ENCODE results near the gene TTLL5.

Gene TTLL5

DNA sequence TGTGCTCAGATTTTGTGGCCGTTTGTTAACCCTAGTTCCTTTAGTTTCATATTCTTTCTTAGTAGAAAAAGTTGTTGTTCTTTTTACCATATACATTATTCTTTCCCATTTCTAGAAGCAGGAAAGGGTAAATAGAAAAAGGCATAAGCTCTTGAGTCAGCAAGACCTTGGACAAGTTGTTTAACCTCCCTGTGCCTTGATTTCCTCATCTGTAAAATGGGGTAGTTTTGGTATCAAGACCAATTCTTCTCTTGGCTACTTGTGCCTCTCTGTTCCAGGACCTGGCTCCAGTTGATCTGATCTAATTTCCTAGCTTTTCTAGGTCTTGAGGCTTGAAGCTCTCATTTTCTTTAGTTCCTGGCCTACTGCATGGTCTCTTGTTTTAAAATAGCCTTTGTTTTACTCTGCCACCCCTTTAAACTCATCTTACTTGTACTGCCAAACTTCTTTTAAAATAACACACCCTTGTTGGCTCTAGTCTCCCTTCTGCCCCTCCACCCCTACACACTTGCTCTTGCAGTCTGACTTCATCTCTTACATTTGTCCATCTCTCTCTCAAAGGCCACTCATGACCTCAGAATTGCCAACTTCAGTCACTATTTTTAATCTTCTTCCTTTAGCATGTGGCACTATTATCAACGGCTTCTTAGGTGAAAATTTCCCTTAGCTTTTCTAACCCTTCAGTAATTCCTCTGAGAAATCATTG lies 143.7 kb downstream of the TTLL5 start:
- no peak for DNase-seq

DNA sequence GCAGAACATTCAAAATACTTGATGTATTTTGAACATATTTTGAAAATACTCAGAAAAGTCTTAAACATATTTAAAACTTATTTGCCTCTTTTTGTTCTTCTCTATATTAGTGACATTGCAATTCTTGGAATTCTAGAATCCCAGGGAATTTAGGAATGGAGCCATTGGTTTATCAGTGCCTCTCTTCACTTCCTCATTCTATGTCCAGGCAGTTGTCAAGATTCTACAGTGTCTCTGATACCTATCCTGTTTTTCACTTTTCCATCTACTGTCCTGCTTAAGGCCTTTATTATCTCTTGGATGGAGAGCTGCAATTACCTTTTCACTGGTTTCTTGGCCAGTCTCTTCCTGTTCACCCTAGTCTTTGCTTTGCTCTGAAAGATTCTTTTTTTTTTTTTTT lies 144.6 kb downstream of the TTLL5 start:
- no peak for DNase-seq

- DNase-seq, result no peak
Observed at GRCh38 chr14:75806352-75806832, 145.3 kb downstream of the TTLL5 start.

DNA sequence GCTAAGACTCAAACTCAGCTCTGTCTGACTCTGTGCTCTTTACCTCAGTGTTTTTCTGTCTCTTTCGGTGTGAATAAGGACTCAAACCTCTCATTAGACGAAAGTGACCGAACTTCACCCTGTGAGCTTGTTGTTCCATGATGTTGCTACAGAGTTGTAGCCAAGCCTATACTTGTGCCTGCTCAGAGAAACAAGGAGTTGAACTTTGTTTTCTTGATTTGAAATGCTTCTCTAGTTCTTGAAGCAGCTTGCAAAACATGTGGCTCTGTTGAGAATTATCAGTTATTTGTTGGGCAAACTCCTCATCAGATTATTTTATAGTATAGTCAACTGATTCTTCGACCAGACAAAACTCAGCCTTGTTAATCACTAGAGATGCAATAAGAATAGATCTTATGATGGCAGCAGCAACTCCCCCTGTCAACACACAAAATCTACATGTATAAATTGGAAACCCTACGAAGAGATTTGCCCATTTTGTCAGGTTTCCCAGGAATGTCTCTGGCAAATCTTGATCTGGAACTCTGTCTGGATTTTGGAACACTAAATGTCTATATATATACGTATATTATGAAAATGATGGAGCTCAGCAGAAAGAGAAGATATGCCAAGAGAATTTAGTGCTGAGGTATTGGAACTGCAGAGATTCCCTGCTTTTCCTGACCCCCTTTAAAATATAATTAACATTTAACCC lies 146.8 kb downstream of the TTLL5 start:
- DNase-seq, result no peak

- no peak for DNase-seq
Observed at GRCh38 chr14:75811136-75811829, 150.2 kb downstream of the TTLL5 start.

GRCh38 chr14:75811872-75812499 lies 150.9 kb downstream of the TTLL5 start:
- no peak for DNase-seq

- DNase-seq, result no peak
Observed at GRCh38 chr14:75812622-75813021, 151.6 kb downstream of the TTLL5 start.

GRCh38 chr14:75820761-75821160 lies 159.7 kb downstream of the TTLL5 start:
- no peak for DNase-seq

DNA sequence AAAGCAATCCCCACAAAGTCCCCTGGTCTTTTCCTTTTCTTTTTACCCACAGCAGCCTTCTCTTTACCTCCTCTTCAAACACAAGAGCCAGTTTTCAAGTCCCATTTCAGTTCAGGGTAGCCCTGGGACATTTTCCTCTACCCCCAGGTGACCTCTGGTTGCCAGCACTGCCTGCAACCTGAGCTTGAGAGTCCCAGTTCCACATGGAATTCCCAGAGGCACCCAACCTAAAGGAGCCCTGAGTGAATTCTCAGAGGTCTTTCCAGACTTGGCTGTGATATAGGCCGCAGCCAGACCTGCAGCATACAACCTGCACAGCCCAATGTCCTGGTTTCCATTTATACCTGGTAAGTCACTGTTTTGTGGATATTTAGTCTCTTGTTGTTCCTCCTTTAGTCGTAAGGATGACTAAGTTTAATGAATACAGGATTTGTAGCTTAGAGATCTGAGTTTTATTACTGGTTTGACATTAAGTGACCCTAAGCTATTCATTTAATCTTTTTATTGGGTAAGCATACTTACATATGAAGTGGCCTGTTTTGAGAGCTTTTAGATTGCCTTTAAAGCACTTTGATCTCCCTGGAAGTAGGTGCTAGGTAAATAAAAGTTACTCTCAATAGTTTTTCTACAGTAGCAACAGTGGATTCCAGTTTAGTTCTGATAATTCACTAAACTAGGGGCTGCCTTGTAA lies 160.9 kb downstream of the TTLL5 start:
- no peak for DNase-seq

DNA sequence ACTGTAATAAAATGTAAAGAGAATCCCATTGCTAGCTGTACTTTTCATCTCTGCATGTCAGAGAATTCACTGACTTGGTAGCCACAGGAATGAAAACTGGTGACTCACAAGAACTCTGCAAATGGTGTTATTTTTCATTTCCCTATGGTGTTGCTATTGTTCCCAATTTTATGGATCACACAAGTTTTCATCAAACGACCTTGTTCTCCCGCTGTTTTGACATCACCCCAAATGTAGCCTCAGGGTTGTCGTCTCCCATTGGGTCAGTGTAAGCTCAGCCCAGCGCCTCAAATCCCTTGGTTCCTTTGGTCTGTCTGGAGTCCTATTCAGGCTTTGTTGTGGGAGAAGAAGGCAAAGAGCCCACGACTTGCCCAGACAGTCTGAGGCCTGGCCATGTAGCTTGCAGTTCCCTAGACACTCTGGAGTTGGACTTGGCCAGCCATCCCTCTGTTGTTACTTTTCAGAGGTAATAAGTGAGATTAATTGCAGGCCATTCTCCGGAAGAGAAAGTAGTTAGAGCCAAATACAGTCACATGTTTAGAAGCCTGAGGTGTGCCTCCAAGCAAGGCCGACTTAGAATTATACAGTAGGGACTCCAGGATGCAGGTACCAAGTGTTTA lies 161.6 kb downstream of the TTLL5 start:
- DNase-seq, result no peak

DNA sequence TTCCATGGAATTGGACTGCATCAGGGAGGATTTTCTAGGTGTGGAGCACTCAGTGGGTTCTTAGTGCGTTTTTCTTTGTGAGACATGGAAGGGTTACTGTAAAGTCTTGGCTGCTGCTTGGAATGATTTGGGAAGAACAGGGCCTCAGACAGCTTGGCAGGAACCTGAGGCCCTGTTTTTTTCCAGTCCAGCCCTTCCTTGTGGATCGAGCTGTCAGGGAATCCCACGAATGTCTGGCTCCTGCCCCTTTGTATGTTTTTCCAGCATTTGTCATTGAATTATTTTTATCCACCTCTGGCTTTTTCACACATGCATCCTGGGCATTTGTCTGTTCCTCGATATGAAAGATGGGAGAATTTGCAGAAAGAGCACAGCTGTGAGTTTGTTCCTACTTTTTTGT lies 162.3 kb downstream of the TTLL5 start:
- DNase-seq, result no peak

DNA sequence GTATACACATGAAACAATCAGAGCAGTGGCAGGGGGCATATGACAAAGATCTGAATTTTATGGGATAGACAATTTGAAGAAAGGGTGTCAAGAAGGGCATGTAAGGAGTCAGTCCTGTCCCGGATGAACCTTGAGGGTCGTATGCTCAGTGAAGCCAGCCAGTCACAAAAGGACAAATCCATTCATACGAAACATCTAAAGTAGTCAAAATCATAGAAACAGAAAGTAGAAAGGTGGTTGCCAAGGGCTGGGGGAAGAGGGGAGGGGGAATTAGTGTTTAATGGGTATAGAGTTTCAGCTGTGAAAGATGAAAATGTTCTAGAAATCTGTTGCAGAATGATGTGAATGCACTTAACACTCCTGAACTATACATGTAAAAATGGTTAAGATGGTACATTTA lies 163.3 kb downstream of the TTLL5 start:
- no peak for DNase-seq

DNA sequence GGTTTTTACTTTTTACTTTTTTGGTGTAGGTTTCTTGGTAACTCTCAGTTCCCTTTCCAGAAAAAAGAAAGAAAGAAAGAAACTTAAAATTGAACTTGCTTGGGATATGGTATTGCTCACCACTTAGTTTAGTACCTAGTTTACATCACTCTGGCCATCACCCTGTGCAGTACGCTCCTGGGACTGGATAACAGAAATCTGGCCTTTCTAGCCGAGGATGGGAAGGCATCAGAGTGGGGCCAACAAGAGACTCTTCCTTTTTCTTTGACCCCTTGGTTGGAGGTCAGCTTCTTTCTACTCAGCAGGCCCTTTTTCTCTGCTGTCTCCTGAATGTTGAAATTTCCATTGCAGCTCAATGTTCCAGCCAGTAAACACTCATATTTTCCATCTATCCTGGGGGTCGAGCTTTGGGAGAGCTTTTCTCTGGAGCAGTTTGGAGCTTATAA lies 164.1 kb downstream of the TTLL5 start:
- no peak for DNase-seq

GRCh38 chr14:75826599-75826998 lies 165.6 kb downstream of the TTLL5 start:
- no peak for DNase-seq

- DNase-seq, result no peak
Observed at GRCh38 chr14:75827331-75827730, 166.3 kb downstream of the TTLL5 start.

DNA sequence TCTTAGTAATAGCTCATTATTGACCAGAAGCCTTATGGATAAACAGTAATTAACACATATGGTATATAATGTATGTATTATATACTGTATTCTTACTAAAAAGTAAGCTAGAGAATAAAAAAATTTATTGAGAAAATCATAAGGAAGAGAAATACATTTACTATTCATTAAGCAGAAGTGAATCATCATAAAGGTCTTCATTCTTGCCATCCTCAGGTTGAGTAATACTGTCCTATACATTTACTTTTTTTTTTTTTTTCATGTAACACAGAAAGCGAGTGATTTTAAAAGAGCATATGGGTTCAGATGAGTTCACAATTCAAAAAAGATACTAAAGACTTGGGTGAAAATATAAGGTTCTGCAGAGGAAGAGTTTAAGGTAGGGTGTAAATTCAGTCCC lies 168.3 kb downstream of the TTLL5 start:
- no peak for DNase-seq

DNA sequence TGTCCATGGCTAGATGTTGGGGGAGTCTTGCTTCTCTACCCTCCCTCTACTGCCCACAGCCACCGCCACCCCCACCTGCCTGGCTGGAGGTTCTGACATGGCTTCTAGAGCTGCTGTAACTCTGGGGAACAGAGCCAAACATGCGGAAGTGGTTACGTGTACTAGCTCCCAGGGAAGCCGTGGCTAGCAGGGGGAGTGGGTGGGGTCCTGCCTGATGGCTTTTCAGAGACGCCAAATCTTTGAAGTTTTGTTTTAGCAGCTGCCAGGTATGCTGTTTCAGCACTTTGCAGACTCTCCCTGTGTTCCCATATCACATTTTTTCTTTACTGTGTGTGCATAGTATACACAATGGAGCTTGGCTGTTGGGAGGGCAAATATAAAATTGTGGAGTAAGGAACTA lies 170.4 kb downstream of the TTLL5 start:
- DNase-seq, result peak; percentile 57

DNA sequence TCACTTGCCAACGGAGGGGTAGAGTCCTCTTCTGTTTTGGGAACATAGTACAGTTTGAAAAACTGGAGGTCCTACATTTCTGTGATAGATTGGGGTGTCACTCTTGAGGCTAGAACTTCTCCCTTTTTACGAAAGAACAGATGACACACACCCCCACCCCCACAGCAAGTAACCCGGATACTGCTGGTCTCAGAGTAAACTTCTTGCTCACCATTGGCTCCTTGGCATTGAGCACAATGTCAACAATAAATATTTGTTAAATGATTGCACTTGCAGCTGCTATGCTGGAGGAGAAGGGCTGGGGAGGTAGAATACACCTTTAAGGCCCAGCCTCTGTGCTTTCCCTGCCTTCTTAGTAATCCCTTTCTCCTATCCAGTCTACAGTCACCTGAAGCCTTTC lies 170.9 kb downstream of the TTLL5 start:
- DNase-seq, result no peak

GRCh38 chr14:75832621-75833297 lies 171.7 kb downstream of the TTLL5 start:
- no peak for DNase-seq

GRCh38 chr14:75833326-75834020 lies 172.4 kb downstream of the TTLL5 start:
- no peak for DNase-seq

- no peak for DNase-seq
Observed at GRCh38 chr14:75835156-75835725, 174.2 kb downstream of the TTLL5 start.
